HL-60/S4 (cell line): Measurements from ENCODE around the gene SMIM22.

Experiments
- in situ Hi-C: fragments of 300-500 bp; cut with MboI; formaldehyde crosslinking; loops from 2 replicates; pipeline ENCODE4 v1.14.3; 2022; ENCODE audit warnings: low sequenced_read_pairs

Gene SMIM22

DNA sequence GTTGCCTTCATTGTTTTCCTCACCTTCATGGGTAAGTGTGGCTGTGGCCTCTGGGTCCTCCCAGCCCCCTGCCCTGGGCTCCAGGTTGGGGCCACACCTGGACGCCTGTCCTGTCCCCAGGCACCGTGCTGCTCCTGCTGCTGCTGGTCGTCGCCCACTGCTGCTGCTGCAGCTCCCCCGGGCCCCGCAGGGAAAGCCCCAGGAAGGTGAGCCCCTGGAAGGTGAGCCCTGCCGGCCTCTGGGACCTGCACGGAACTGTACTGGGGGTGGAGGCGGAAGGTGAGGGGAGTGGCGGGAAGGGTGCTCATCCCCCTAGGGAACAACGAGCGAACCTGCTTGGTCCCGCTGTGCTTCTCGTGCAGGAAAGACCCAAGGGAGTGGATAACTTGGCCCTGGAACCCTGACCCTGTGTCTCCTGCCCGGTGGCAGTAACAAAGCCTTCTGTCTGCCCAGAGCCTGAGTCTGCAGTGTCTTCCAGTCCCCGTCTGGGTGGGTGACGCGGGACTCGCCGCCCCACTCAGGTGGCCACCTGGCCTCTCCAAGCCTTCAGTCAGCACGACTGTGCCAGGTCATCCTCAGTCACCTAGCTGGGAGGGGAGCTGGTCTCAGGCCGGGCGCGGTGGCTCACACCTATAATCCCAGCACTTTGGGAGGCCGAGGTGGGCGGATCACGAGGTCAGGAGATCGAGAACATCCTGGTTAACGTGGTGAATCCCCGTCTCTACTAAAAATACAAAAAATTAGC, 831 bp downstream of the SMIM22 start:
- in situ Hi-C loops: no loop called here

DNA sequence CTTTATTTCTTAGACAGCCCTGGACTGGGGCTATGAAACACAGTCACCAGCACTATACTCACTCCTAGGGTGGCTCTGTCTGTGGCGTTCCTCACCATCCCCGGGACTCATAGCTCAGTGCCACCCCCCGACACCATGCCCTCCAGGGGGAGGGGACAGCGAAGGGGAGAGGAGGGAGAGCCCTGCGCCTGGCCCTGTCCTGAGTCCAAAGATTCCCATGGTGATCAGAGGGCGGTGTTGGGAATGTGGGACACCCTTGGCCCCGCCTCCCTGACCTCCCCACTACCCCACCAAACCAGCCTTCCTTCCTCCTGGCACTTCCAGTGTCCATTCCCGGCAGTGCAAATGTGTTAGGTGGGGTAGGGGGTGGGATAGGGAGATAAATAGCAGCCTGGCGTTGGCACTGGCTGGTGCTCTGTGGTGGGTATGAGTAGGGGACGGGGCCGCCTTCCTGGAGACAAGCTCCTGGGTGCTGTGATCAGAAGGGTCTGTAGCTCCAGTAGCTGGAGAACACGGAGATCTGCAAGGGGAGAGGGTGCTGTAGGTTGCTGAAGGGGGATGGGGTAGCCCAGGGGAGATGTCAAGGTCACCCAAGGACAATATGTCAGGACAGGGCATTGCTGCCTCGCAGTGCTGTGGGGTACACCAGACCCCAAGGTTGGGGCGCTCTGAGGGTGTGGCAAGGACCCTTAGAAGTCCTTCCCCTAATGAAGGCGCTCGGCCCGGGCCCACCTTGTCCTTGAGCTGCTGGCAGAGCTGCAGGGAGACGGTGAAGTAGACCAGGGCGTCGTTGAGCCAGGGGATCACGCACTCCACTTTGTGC, 2.0 kb downstream of the SMIM22 start:
- in situ Hi-C loops: no loop called here

DNA sequence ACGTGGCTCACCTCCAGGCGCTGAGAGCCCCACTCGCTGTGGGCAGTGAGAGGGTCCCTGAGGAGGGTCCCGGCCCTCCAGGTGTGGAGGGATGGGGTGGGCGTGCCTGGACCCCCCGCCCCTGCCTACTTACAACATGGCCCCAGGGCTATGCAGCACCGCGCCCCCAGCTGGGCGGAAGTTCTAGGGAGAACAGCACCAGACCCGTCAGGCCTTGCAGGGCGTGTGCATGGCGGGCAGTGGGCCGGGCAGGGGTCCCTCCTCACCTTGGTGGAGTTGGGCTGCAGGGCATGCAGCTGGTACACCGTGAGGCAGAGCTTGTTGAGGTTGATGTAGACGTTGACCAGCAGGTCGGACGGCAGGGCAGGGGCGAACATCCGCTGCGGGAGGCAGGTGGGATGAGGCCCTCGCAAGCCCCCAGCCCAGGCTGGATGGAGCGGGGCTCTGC, 2.7 kb downstream of the SMIM22 start:
- in situ Hi-C loops: no loop called here

GRCh38 chr16:4798456-4798855, 3.3 kb downstream of the SMIM22 start:
- in situ Hi-C loops: no loop called here

- in situ Hi-C loops: no loop called here
Observed at GRCh38 chr16:4799171-4799855, 4.1 kb downstream of the SMIM22 start.

DNA sequence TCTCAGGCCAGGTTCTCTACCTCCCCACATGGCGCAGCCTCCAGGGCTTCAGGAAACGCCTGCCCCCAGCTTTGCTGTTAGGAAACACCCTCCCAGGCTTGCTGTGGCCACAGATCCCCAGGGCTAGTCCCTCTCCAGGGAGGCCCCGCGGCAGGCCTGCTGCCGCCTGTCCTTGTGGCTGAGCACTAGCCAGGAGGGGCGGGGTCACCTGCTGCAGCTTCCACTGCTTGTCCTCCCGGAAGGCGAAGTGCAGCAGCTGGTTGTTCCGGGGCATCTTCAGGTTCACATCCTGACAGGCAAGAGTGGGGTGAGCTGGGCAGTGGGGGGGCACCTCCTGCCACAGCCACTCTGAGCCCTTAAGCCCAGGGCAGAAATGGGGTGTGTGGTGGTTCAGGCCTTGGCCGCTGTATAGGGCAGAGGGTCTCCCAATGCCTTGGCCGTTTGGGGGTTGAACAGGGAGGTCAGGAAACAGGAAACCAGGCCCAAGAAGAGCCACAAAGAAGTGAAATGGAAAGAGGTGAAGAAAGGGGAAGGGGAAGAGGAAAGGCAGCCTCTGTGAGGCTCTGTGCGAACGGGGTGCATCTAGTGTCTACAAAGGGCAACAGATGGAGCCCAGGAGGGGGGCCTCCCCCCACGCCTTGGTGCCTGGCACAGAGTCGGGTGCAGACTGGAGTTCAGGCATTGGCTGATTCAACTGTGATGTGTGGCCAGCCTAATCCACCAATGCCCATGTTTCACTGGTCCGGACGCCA, 5.3 kb downstream of the SMIM22 start:
- in situ Hi-C loops: no loop called here

GRCh38 chr16:4801051-4801961, 6.1 kb downstream of the SMIM22 start:
- in situ Hi-C loops: no loop called here

GRCh38 chr16:4801962-4802658, 6.9 kb downstream of the SMIM22 start, which contains the start of gene ROGDI:
Gene ROGDI, minus strand, starts transcription at chr16:4802633. Its CDS starts 62 bp downstream, at chr16:4802571.
- in situ Hi-C loops: no loop called here

- in situ Hi-C loops: no loop called here
Observed at GRCh38 chr16:4802659-4803287, 7.6 kb downstream of the SMIM22 start.

DNA sequence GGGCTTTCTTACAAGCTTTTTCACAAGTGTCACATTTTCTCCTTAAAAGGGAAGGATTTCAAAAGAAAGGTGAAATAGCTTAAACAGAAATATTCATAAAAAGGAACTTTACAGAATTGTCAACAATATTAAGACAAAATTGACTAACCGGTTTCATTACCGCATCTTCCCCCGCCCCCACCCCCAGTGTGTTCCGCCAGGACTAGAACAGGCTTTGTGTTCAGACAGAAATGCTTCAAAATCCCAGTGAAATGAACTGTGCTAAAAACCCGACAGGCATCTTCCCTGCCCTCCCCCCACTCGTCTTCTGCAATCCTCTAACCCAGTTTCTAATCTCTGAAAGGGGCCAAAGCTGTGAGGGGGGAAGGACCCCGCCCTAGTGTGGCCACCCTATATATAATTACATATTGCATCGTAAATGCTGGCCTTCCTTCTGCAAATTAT, 8.3 kb downstream of the SMIM22 start:
- in situ Hi-C loops: no loop called here

DNA sequence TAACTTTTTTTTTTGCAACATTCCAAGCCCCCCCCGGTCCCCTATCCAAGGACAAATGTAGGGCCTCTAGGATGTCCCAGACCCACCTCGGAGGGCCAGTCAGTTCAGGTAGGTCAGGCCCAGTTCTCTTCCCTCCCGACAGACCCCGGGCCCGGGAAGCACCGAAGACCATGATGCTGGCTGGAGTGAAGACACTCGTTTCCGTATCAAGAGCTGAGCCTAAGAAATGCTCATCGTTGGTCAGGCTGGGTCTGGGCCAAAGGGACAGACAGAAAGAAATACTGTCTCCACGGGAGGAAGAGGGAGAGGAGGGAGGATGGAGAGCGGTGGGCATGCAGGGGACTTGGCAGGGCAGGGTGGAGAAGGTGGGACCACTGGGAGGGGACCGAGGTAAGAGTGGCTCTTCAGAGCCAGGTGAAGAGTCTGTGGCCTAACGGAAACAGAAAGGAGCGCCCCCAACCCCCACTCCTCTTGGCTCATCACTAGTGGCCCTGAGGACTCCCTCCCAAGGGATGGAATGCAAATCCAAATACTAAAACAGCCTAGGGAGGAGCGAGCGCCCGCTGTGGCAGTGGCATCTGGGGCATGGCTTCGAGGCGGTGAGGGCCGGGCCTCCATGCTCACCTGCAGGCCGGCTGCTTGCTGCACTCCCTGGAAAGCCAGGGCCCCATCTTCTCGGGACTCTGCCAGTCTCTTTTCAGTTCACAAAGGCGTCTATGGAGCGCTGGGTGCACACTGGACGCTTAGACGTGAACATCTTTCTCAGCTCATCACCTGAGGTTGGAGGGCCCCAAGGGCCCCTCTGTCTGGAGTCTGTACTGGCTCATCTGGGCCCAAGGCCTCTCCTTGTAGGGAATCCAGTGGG, 9.0 kb downstream of the SMIM22 start:
- in situ Hi-C loops: no loop called here

DNA sequence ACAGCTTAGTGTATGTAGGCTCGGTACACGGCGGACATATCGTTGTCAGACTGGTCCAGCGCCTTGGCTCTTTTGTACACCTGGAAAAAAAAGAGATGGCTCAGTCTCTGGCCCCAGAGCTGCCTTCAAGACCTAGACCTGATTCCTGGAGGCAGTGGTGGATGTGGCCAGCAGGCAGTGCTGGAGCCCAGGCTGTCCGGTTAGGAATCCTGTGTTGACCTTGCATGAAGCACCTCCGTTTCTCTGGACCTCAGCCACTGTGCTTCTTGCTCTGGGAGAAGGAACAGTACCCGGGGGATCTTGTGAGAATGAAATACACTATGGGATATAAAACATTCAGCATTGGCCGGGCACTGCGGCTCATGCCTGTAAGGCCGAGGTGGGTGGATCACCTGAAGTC, 10.1 kb downstream of the SMIM22 start:
- in situ Hi-C loops: no loop called here

GRCh38 chr16:4806280-4806679, 11.1 kb downstream of the SMIM22 start:
- in situ Hi-C loops: no loop called here

DNA sequence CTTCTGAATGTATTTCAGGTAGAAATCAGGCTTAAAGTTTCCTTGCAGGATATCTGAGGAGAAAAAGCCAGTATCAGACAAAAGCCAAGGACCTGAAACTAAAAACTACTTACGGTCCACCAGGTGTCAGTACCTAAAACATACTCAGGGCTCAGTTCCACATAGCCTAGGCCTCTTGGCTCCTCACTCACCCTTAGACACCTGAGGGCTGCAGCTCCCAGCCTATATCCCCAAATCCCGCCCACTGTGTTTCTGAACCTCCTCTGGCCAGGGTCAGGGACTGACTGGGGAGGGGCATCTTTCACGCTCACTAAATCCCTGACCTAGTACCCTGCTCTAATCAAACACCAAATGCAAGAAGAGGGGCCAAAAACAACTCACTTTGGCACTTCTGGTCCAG, 16.1 kb downstream of the SMIM22 start:
- in situ Hi-C loops: no loop called here

GRCh38 chr16:4811773-4812172, 16.6 kb downstream of the SMIM22 start:
- in situ Hi-C loops: no loop called here

- in situ Hi-C loops: no loop called here
Observed at GRCh38 chr16:4813251-4814003, 18.3 kb downstream of the SMIM22 start.

- in situ Hi-C loops: no loop called here
Observed at GRCh38 chr16:4814046-4814445, 18.9 kb downstream of the SMIM22 start.
